Common myeloid progenitor, CD34-positive (primary cell): ENCODE data around the gene TTC7B.
A peak's percentile ranks its signal among the peaks of the same experiment; 100 is the strongest.

ENCODE experiments used
- CTCF ChIA-PET: fragments of 350-600 bp; sonication (Branson Sonifier 250); formaldehyde crosslinking; loops from one replicate; lab custom pipeline; 2021; ENCODE audit warnings: antibody characterized with exemption; lab: Charles Lee
- POLR2A ChIA-PET: fragments of 350-600 bp; sonication (Branson Sonifier 250); formaldehyde crosslinking; loops from one replicate; lab custom pipeline; 2021; ENCODE audit warnings: antibody characterized with exemption; lab: Charles Lee
- DNase-seq, 3 donors: peaks; one replicate each; pipeline versions ENCODE4 v3.0.0 to v3.0.0-alpha.2; 2013
- H3K27ac ChIP-seq, 2 experiments: 1 replicate in 1 of 2; 2 replicates in 1 of 2; pipeline ENCODE4 v1.7.0; 2013; ENCODE audit warnings: inconsistent platforms in 2 of 2, low read length in 2 of 2, mild to moderate bottlenecking in 2 of 2, low read depth in 1 of 2, moderate library complexity in 1 of 2; ENCODE audit not compliant: severe bottlenecking in 2 of 2, insufficient read depth in 1 of 2, poor library complexity in 1 of 2
- H3K27me3 ChIP-seq, 5 experiments: replicated peaks in 2 of 5; 1 replicate in 3 of 5; 2 replicates in 2 of 5; pipeline versions ENCODE4 v1.6.1 to v1.7.0; 2013; ENCODE audit warnings: low read length in 4 of 5, mild to moderate bottlenecking in 2 of 5, moderate library complexity in 2 of 5, inconsistent platforms in 1 of 5; ENCODE audit not compliant: insufficient read depth in 5 of 5, control insufficient read depth in 4 of 5
- H3K36me3 ChIP-seq, 4 experiments: 1 replicate in 2 of 4; 2 replicates in 2 of 4; pipeline versions ENCODE4 v1.6.1 to v1.7.0; 2013; ENCODE audit warnings: low read length in 3 of 4, control low read depth in 1 of 4, mild to moderate bottlenecking in 1 of 4; ENCODE audit not compliant: control insufficient read depth in 4 of 4, insufficient read depth in 4 of 4
- H3K4me1 ChIP-seq, 4 experiments: 1 replicate in 3 of 4; 2 replicates in 1 of 4; pipeline versions ENCODE4 v1.6.1 to v1.7.1; 2013; ENCODE audit warnings: low read length in 3 of 4, mild to moderate bottlenecking in 3 of 4, control low read depth in 1 of 4, inconsistent platforms in 1 of 4, moderate library complexity in 1 of 4; ENCODE audit not compliant: control insufficient read depth in 4 of 4, insufficient read depth in 4 of 4; ENCODE audit errors: control extremely low read depth in 1 of 4
- H3K4me3 ChIP-seq, 7 experiments: 1 replicate in 4 of 7; 2 replicates in 3 of 7; pipeline versions ENCODE4 v1.5.1 to v1.7.0; 2013; ENCODE audit warnings: mild to moderate bottlenecking in 7 of 7, low read length in 6 of 7, moderate library complexity in 6 of 7, inconsistent platforms in 2 of 7, low read depth in 2 of 7, control low read depth in 1 of 7; ENCODE audit not compliant: insufficient read depth in 4 of 7, control insufficient read depth in 1 of 7; ENCODE audit errors: extremely low read depth in 1 of 7
- H3K9me3 ChIP-seq, 5 experiments: 1 replicate in 4 of 5; 2 replicates in 1 of 5; pipeline versions ENCODE4 v1.6.1 to v1.7.1; 2013; ENCODE audit warnings: low read length in 4 of 5, mild to moderate bottlenecking in 2 of 5, inconsistent platforms in 1 of 5, low read depth in 1 of 5, moderate library complexity in 1 of 5; ENCODE audit not compliant: control insufficient read depth in 4 of 5, insufficient read depth in 2 of 5; ENCODE audit errors: control extremely low read depth in 1 of 5
- WGBS: methylation state at CpG from one replicate; pipeline ENCODE4 v1.1.5; 2013; ENCODE audit not compliant: insufficient coverage; 5-methylcytosine and 5-hydroxymethylcytosine counted together

TTC7B gene

GRCh38 chr14:90732718-90733117 lies 83.5 kb downstream of the TTC7B start:
- H3K36me3 ChIP-seq: peaks cover 0 to 14% (median 4%) of the 10 kb centered on the region in 4 experiments
- H3K27me3 ChIP-seq: no peaks in the 10 kb centered on the region
- WGBS: 80% methylated on average over 6 of the region's 7 CpGs
- POLR2A ChIA-PET: interaction anchor here (0.6 kb wide), 1 partner anchor 565 kb away, joined by 3 read pairs; no protein-coding TSS in a partner anchor
- peaks cover 0 to 3% (median 0%) of the 10 kb centered on the region in 4 experiments for H3K4me1 ChIP-seq
- no peak overlapping the region for H3K27ac ChIP-seq
- no peaks in the 10 kb centered on the region for H3K9me3 ChIP-seq
- peak in 1 of 3 donors; percentile 42 for DNase-seq
- no peak overlapping the region for H3K4me3 ChIP-seq
- CTCF ChIA-PET: interaction anchor here (0.8 to 1.6 kb wide), 3 partner anchors 12 to 18 kb away, joined by 3 to 4 read pairs (median 4); no protein-coding TSS in a partner anchor

GRCh38 chr14:90732139-90732538 lies 84.1 kb downstream of the TTC7B start:
- H3K4me1 ChIP-seq: peaks cover 0 to 3% (median 0%) of the 10 kb centered on the region in 4 experiments
- ChIA-PET CTCF (interaction anchor here (0.8 to 1.6 kb wide), 3 partner anchors 12 to 18 kb away, joined by 3 to 4 read pairs (median 4); no protein-coding TSS in a partner anchor), POLR2A (interaction anchor here (0.6 kb wide), 1 partner anchor 566 kb away, joined by 3 read pairs; no protein-coding TSS in a partner anchor)
- peaks cover 0 to 14% (median 6%) of the 10 kb centered on the region in 4 experiments for H3K36me3 ChIP-seq
- no peaks in the 10 kb centered on the region for H3K9me3 ChIP-seq
- H3K27me3 ChIP-seq: no peaks in the 10 kb centered on the region
- H3K4me3 ChIP-seq: no peak overlapping the region
- peak in 2 of 3 donors; percentile 18 to 27 for DNase-seq
- WGBS: 91% methylated on average over 4 of the region's 4 CpGs
- no peak overlapping the region for H3K27ac ChIP-seq

- no peak for DNase-seq
- H3K27ac ChIP-seq: no peak overlapping the region
- WGBS: 97% methylated on average over 11 of the region's 11 CpGs
Measured at GRCh38 chr14:90731487-90731886, 84.7 kb downstream of the TTC7B start.

GRCh38 chr14:90730206-90730766 lies 85.9 kb downstream of the TTC7B start:
- H3K27me3 ChIP-seq: no peaks in the 10 kb centered on the region
- peaks cover 0 to 3% (median 0%) of the 10 kb centered on the region in 4 experiments for H3K4me1 ChIP-seq
- CTCF ChIA-PET: interaction anchor here (0.6 to 0.9 kb wide), 2 partner anchors 32 to 112 kb away, joined by 3 read pairs; no protein-coding TSS in a partner anchor
- no peak overlapping the region for H3K27ac ChIP-seq
- H3K9me3 ChIP-seq: peaks cover 0 to 3% (median 0%) of the 10 kb centered on the region in 5 experiments
- DNase-seq: no peak
- 96% methylated on average over 8 of the region's 9 CpGs for WGBS
- peaks cover 0 to 19% (median 12%) of the 10 kb centered on the region in 4 experiments for H3K36me3 ChIP-seq
- no peak overlapping the region for H3K4me3 ChIP-seq
- POLR2A ChIA-PET: no interaction called here

More at GRCh38 chr14:90731487-90731886, 84.7 kb downstream of the TTC7B start:
- H3K9me3 ChIP-seq: no peaks in the 10 kb centered on the region
- no peaks in the 10 kb centered on the region for H3K27me3 ChIP-seq
- peaks cover 0 to 13% (median 9%) of the 10 kb centered on the region in 4 experiments for H3K36me3 ChIP-seq
- ChIA-PET CTCF (interaction anchor here (0.9 to 1.6 kb wide), 2 partner anchors 13 to 34 kb away, joined by 3 to 4 read pairs; no protein-coding TSS in a partner anchor), POLR2A (no interaction called here)
- no peak overlapping the region for H3K4me3 ChIP-seq
- H3K4me1 ChIP-seq: peaks cover 0 to 3% (median 0%) of the 10 kb centered on the region in 4 experiments

- ChIA-PET CTCF (no interaction called here), POLR2A (no interaction called here)
- Histone ChIP-seq H3K36me3 (peaks cover 0 to 24% (median 18%) of the 10 kb centered on the region in 4 experiments), H3K27ac (no peak overlapping the region), H3K9me3 (peaks cover 0 to 3% (median 0%) of the 10 kb centered on the region in 5 experiments), H3K27me3 (no peaks in the 10 kb centered on the region), H3K4me1 (peaks cover 0 to 3% (median 0%) of the 10 kb centered on the region in 4 experiments), H3K4me3 (no peak overlapping the region)
- DNase-seq: no peak
- WGBS: 100% methylated on average over 5 of the region's 5 CpGs
Measured at GRCh38 chr14:90728951-90729350, 87.3 kb downstream of the TTC7B start.

GRCh38 chr14:90727082-90727481 lies 89.1 kb downstream of the TTC7B start:
- H3K4me3 ChIP-seq: no peak overlapping the region
- DNase-seq: no peak
- POLR2A ChIA-PET: no interaction called here
- peaks cover 0 to 8% (median 1%) of the 10 kb centered on the region in 4 experiments for H3K4me1 ChIP-seq
- H3K27me3 ChIP-seq: no peaks in the 10 kb centered on the region
- CTCF ChIA-PET: interaction anchor here (0.6 kb wide), 1 partner anchor 12 kb away, joined by 3 read pairs; no protein-coding TSS in a partner anchor
- H3K36me3 ChIP-seq: peaks cover 0 to 24% (median 17%) of the 10 kb centered on the region in 4 experiments
- no peak overlapping the region for H3K27ac ChIP-seq
- peaks cover 0 to 3% (median 0%) of the 10 kb centered on the region in 5 experiments for H3K9me3 ChIP-seq
- WGBS: 98% methylated on average over 13 of the region's 13 CpGs
